HEK293 (cell line): Measurements from ENCODE around the gene THAP5.

Source experiments
- ZNF433 ChIP-seq: fragments of 450-650 bp; formaldehyde crosslinking; IDR thresholded peaks from 2 replicates; pipeline ENCODE4 v1.5.1; 2016; ENCODE audit warnings: missing biosample characterization, missing genetic modification characterization, low read depth
- TF ChIP-seq, protein P1 (sequence below): fragments of 450-650 bp; formaldehyde crosslinking; IDR thresholded peaks from 2 replicates; pipeline ENCODE4 v1.5.1; 2016; ENCODE audit warnings: missing biosample characterization, missing genetic modification characterization, low read depth
- TF ChIP-seq, protein P2 (sequence below): fragments of 450-650 bp; formaldehyde crosslinking; IDR thresholded peaks from 2 replicates; pipeline ENCODE4 v1.5.1; 2016; ENCODE audit warnings: missing biosample characterization, missing genetic modification characterization

DNA sequence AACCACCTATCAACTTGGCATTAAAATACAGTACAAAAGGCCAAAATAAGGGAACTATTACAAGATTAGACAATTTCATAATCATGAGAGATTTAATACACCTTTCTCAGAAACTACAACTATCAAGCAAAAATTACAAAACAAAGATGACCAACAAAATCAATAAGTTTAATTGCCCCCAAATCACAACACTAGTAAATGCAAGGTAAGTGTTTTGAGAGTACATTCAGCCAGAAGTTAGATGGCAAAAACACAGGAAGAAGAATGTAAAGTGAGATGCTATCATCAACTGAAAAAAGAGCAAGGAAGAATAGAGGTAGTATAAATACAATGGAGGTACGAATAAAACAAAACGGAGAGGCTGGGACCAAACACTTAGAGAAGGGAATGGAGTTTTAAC lies 46.7 kb downstream of the THAP5 start:
- no peak for TF ChIP-seq ZNF433 (tag by site-specific recombination)
- TF ChIP-seq, protein P1, sequence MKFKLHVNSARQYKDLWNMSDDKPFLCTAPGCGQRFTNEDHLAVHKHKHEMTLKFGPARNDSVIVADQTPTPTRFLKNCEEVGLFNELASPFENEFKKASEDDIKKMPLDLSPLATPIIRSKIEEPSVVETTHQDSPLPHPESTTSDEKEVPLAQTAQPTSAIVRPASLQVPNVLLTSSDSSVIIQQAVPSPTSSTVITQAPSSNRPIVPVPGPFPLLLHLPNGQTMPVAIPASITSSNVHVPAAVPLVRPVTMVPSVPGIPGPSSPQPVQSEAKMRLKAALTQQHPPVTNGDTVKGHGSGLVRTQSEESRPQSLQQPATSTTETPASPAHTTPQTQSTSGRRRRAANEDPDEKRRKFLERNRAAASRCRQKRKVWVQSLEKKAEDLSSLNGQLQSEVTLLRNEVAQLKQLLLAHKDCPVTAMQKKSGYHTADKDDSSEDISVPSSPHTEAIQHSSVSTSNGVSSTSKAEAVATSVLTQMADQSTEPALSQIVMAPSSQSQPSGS (tag by site-specific recombination), result no peak
- TF ChIP-seq, protein P2, sequence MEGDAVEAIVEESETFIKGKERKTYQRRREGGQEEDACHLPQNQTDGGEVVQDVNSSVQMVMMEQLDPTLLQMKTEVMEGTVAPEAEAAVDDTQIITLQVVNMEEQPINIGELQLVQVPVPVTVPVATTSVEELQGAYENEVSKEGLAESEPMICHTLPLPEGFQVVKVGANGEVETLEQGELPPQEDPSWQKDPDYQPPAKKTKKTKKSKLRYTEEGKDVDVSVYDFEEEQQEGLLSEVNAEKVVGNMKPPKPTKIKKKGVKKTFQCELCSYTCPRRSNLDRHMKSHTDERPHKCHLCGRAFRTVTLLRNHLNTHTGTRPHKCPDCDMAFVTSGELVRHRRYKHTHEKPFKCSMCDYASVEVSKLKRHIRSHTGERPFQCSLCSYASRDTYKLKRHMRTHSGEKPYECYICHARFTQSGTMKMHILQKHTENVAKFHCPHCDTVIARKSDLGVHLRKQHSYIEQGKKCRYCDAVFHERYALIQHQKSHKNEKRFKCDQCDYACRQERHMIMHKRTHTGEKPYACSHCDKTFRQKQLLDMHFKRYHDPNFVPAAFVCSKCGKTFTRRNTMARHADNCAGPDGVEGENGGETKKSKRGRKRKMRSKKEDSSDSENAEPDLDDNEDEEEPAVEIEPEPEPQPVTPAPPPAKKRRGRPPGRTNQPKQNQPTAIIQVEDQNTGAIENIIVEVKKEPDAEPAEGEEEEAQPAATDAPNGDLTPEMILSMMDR (tag by site-specific recombination), result no peak
